Coronary artery (tissue), 2 donors: ENCODE measurements around the gene CCL2.

Source experiments
- DNase-seq: peaks from one replicate; pipeline ENCODE4 v3.0.0-alpha.2; 2017; ENCODE audit warnings: low spot score
- H3K27ac ChIP-seq, 2 donors: fragments of 200-600 bp; sonication (generic); one replicate each; pipeline ENCODE4 v1.5.1; 2016 to 2019
- H3K4me3 ChIP-seq: fragments of 200-600 bp; sonication (generic); 2 replicates; pipeline ENCODE4 v1.5.1; 2016; ENCODE audit warnings: mild to moderate bottlenecking, moderate library complexity
- CTCF ChIP-seq: fragments of 200-600 bp; sonication (generic); IDR thresholded peaks from one replicate; pipeline ENCODE4 v1.5.1; 2019; ENCODE audit warnings: antibody characterized with exemption

CCL2 gene

GRCh38 chr17:34248511-34249024, 6.5 kb upstream of the CCL2 start:
- TF ChIP-seq CTCF = no peak
- DNase-seq = no peak
- Histone ChIP-seq H3K4me3 (no peak overlapping the region), H3K27ac (peak overlapping the region; percentile 71 to 91)

- Histone ChIP-seq H3K4me3 (no peak overlapping the region), H3K27ac (peak overlapping the region; percentile 71 to 91)
- no peak for DNase-seq
- no peak for TF ChIP-seq CTCF
These were observed 6.0 kb upstream of the CCL2 start for GRCh38 chr17:34249061-34249460.

- no peak for TF ChIP-seq CTCF
- no peak overlapping the region for H3K4me3 ChIP-seq
- DNase-seq = no peak
- peak overlapping the region; percentile 71 to 91 for H3K27ac ChIP-seq
These were observed 5.6 kb upstream of the CCL2 start for GRCh38 chr17:34249478-34249877.

- Histone ChIP-seq H3K27ac (peak overlapping the region in 1 of 2 donors; percentile 91), H3K4me3 (no peak overlapping the region)
- TF ChIP-seq CTCF = no peak
- DNase-seq = no peak
These were observed 3.9 kb upstream of the CCL2 start for GRCh38 chr17:34251186-34251585.

- Histone ChIP-seq H3K4me3 (peak overlapping the region; percentile 27), H3K27ac (peak overlapping the region; percentile 84 to 91)
- no peak for TF ChIP-seq CTCF
- DNase-seq = no peak
These were observed 3.0 kb upstream of the CCL2 start for GRCh38 chr17:34252095-34252443.

GRCh38 chr17:34252444-34253138, 2.5 kb upstream of the CCL2 start:
- H3K27ac ChIP-seq = peak overlapping the region; percentile 84 to 91
- DNase-seq = peak; percentile 97
- TF ChIP-seq CTCF = no peak
- H3K4me3 ChIP-seq = peak overlapping the region; percentile 27

GRCh38 chr17:34253139-34253525, 2.0 kb upstream of the CCL2 start:
- Histone ChIP-seq H3K27ac (peak overlapping the region; percentile 84 to 91), H3K4me3 (peak overlapping the region; percentile 27)
- DNase-seq = no peak
- TF ChIP-seq CTCF = no peak
